GM12891 (cell line): ENCODE results near the gene SYPL1.

Experiments used
- DNase-seq: peaks from one replicate; pipeline ENCODE4 v3.0.0; 2011; ENCODE audit warnings: low spot score; ENCODE audit not compliant: insufficient read length
- FAIRE-seq: peaks from 2 replicates; lab custom pipeline; 2011; peaks lifted over from hg19 to GRCh38; lab: Jason Lieb, UNC
- PAX5 ChIP-seq: IDR thresholded peaks from 2 replicates; pipeline ENCODE4 v1.6.1; 2011; ENCODE audit warnings: low read length, moderate library complexity, mild to moderate bottlenecking; ENCODE audit not compliant: insufficient read depth, severe bottlenecking
- POLR2A ChIP-seq: IDR thresholded peaks from 2 replicates; pipeline ENCODE4 v1.6.1; 2011; ENCODE audit warnings: low read depth, low read length, control low read depth
- POLR2AphosphoS5 ChIP-seq: IDR thresholded peaks from 2 replicates; pipeline ENCODE4 v1.6.1; 2011; ENCODE audit warnings: low read depth, low read length, control low read depth
- POU2F2 ChIP-seq: IDR thresholded peaks from 2 replicates; pipeline ENCODE4 v1.6.1; 2011; ENCODE audit warnings: low read depth, mild to moderate bottlenecking, control low read depth, low read length, moderate library complexity
- SPI1 ChIP-seq: IDR thresholded peaks from 2 replicates; pipeline ENCODE4 v1.6.1; 2011; ENCODE audit warnings: low read depth, low read length, control low read depth
- TAF1 ChIP-seq: IDR thresholded peaks from 2 replicates; pipeline ENCODE4 v1.6.1; 2011; ENCODE audit warnings: low read depth, low read length, control low read depth

Gene SYPL1

GRCh38 chr7:106125417-106125816 lies 13.3 kb upstream of the SYPL1 start:
- no peak for TF ChIP-seq PAX5
- TF ChIP-seq POU2F2, result no peak
- TF ChIP-seq TAF1, result no peak
- TF ChIP-seq POLR2A, result no peak
- TF ChIP-seq POLR2AphosphoS5, result no peak
- TF ChIP-seq SPI1, result no peak
- FAIRE-seq (no peak), DNase-seq (no peak)

- TF ChIP-seq POLR2A, result no peak
- TF ChIP-seq POU2F2, result no peak
- no peak for TF ChIP-seq TAF1
- TF ChIP-seq POLR2AphosphoS5, result no peak
- TF ChIP-seq SPI1, result no peak
- TF ChIP-seq PAX5, result no peak
- FAIRE-seq, result no peak
Measured at GRCh38 chr7:106124186-106124585, 12.1 kb upstream of the SYPL1 start.

GRCh38 chr7:106122713-106123112 lies 10.6 kb upstream of the SYPL1 start:
- TF ChIP-seq TAF1, result no peak
- no peak for TF ChIP-seq PAX5
- no peak for TF ChIP-seq POLR2AphosphoS5
- no peak for TF ChIP-seq POLR2A
- no peak for TF ChIP-seq POU2F2
- TF ChIP-seq SPI1, result no peak
- no peak for FAIRE-seq
- DNase-seq, result no peak

More at GRCh38 chr7:106124186-106124585, 12.1 kb upstream of the SYPL1 start:
- DNase-seq, result no peak

GRCh38 chr7:106121189-106121810 lies 9.2 kb upstream of the SYPL1 start:
- no peak for DNase-seq
- no peak for FAIRE-seq
- TF ChIP-seq POLR2A (no peak), PAX5 (no peak), SPI1 (no peak), TAF1 (no peak), POU2F2 (no peak), POLR2AphosphoS5 (no peak)

- no peak for DNase-seq
- no peak for FAIRE-seq
- TF ChIP-seq POLR2A, result no peak
- TF ChIP-seq TAF1, result no peak
- TF ChIP-seq SPI1, result no peak
- no peak for TF ChIP-seq PAX5
- no peak for TF ChIP-seq POU2F2
- no peak for TF ChIP-seq POLR2AphosphoS5
Measured at GRCh38 chr7:106120500-106120899, 8.4 kb upstream of the SYPL1 start.

GRCh38 chr7:106119719-106120118 lies 7.6 kb upstream of the SYPL1 start:
- DNase-seq (no peak), FAIRE-seq (no peak)
- TF ChIP-seq POLR2AphosphoS5 (no peak), SPI1 (no peak), PAX5 (no peak), POLR2A (no peak), POU2F2 (no peak), TAF1 (no peak)

GRCh38 chr7:106117786-106118544 lies 5.9 kb upstream of the SYPL1 start:
- DNase-seq, result no peak
- no peak for TF ChIP-seq POLR2A
- TF ChIP-seq TAF1, result no peak
- TF ChIP-seq POU2F2, result no peak
- TF ChIP-seq PAX5, result no peak
- TF ChIP-seq SPI1, result no peak
- TF ChIP-seq POLR2AphosphoS5, result no peak
- no peak for FAIRE-seq

- no peak for DNase-seq
- FAIRE-seq, result peak; percentile 60
- TF ChIP-seq POLR2AphosphoS5 (no peak), TAF1 (no peak), POU2F2 (no peak), POLR2A (no peak), SPI1 (no peak), PAX5 (no peak)
Measured at GRCh38 chr7:106116161-106116704, 4.1 kb upstream of the SYPL1 start.
